ENCODE data around the gene COL12A1.

GRCh38 chr6:75143191-75143590 is 62.7 kb downstream of the COL12A1 start:
- TF ChIP-seq CTCF (IDR thresholded peaks at IDR 0.05): no peak
- no peak for TF ChIP-seq EZH2 (IDR thresholded peaks at IDR 0.05; ENCODE audit: borderline replicate concordance, insufficient read depth, low read depth, low read length, poor library complexity, severe bottlenecking)

Data from B cell (primary cell).